ENCODE measurements around the gene DARS2. TPM values are rescaled to one million over a fixed set of nuclear protein-coding genes. Genes with fewer than 3 reads are reported as not detected.

DARS2 gene
- total RNA-seq, 1 donor from 2014 or later, result 21.1 TPM

DNA sequence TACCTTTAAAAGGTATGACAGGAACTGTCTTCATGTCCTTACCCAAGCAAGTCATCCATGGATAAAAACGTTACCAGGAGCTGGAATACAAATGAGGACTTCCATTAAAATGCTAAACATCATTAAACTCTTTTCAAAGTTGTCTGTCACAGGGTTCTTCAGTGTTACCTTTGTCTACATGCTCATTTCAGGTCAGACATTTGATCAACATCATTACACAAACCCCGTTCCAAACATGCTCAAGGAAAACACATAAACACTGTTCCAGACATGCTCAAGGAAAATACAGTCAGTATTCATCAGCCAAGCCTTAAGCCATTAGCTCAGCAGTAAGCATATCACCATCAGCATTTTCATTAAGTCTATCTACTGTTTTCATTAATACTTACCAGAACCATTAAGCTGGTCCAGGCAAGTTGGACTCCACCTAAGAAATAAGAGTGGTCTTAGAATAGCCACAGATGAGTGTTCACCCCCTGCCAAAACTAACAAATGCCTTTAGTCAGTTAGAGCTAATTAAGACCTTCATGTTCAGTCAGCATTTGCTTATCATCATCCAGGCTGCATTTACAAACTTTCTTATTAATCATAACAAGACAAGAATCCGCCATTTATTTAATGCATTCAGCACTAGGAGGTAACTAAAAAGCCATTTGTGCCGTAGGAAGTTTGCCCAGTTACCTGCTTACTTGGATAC, 41.1 kb downstream of the DARS2 start:
- DNase-seq (ENCODE audit: low spot score, unreplicated experiment), result no peak
- peaks cover 38% of the 10 kb centered on the region for H3K36me3 Mint-ChIP-seq (ENCODE audit: insufficient read depth)
- H3K4me1 Mint-ChIP-seq (ENCODE audit: low read depth), result peaks cover 31% of the 10 kb centered on the region
- no peaks in the 10 kb centered on the region for H3K9me3 Mint-ChIP-seq (ENCODE audit: low read depth)
- peak overlapping the region; percentile 99 for H3K4me3 Mint-ChIP-seq (ENCODE audit: low read depth)
- TF ChIP-seq, protein P1, sequence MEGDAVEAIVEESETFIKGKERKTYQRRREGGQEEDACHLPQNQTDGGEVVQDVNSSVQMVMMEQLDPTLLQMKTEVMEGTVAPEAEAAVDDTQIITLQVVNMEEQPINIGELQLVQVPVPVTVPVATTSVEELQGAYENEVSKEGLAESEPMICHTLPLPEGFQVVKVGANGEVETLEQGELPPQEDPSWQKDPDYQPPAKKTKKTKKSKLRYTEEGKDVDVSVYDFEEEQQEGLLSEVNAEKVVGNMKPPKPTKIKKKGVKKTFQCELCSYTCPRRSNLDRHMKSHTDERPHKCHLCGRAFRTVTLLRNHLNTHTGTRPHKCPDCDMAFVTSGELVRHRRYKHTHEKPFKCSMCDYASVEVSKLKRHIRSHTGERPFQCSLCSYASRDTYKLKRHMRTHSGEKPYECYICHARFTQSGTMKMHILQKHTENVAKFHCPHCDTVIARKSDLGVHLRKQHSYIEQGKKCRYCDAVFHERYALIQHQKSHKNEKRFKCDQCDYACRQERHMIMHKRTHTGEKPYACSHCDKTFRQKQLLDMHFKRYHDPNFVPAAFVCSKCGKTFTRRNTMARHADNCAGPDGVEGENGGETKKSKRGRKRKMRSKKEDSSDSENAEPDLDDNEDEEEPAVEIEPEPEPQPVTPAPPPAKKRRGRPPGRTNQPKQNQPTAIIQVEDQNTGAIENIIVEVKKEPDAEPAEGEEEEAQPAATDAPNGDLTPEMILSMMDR (IDR thresholded peaks at IDR 0.05; ENCODE audit: unreplicated experiment), result no peak
- H3K27me3 Mint-ChIP-seq, result no peaks in the 10 kb centered on the region
- H3K27ac Mint-ChIP-seq, result peak overlapping the region; percentile 100

- Mint-ChIP-seq H3K4me3 (ENCODE audit: low read depth) (peak overlapping the region; percentile 99), H3K9me3 (ENCODE audit: low read depth) (no peaks in the 10 kb centered on the region), H3K27ac (peak overlapping the region; percentile 100), H3K36me3 (ENCODE audit: insufficient read depth) (peaks cover 42% of the 10 kb centered on the region), H3K4me1 (ENCODE audit: low read depth) (peaks cover 34% of the 10 kb centered on the region), H3K27me3 (no peaks in the 10 kb centered on the region)
- TF ChIP-seq, protein P1 (IDR thresholded peaks at IDR 0.05; ENCODE audit: unreplicated experiment), result no peak
- DNase-seq (ENCODE audit: low spot score, unreplicated experiment), result no peak
Observed at GRCh38 chr1:173866413-173867115, 42.1 kb downstream of the DARS2 start.

- Mint-ChIP-seq H3K27ac (peak overlapping the region; percentile 100), H3K4me1 (ENCODE audit: low read depth) (peaks cover 35% of the 10 kb centered on the region), H3K27me3 (no peaks in the 10 kb centered on the region), H3K4me3 (ENCODE audit: low read depth) (peak overlapping the region; percentile 99), H3K36me3 (ENCODE audit: insufficient read depth) (peaks cover 40% of the 10 kb centered on the region), H3K9me3 (ENCODE audit: low read depth) (no peaks in the 10 kb centered on the region)
- no peak for DNase-seq (ENCODE audit: low spot score, unreplicated experiment)
- TF ChIP-seq, protein P1 (IDR thresholded peaks at IDR 0.05; ENCODE audit: unreplicated experiment), result no peak
Observed at GRCh38 chr1:173867141-173867752, 42.8 kb downstream of the DARS2 start.

- H3K27me3 Mint-ChIP-seq, result no peaks in the 10 kb centered on the region
- peaks cover 40% of the 10 kb centered on the region for H3K36me3 Mint-ChIP-seq (ENCODE audit: insufficient read depth)
Observed at GRCh38 chr1:173867753-173868265, 43.3 kb downstream of the DARS2 start, which contains the start of gene GAS5. GAS5 (minus strand) TSS chr1:173867989.

More at GRCh38 chr1:173867753-173868265, 43.3 kb downstream of the DARS2 start, which contains the start of gene GAS5:
- TF ChIP-seq, protein P1 (IDR thresholded peaks at IDR 0.05; ENCODE audit: unreplicated experiment), result no peak
- Mint-ChIP-seq H3K9me3 (ENCODE audit: low read depth) (no peaks in the 10 kb centered on the region), H3K27ac (peak within 1 kb of the TSS; percentile 100), H3K4me3 (ENCODE audit: low read depth) (peak within 1 kb of the TSS; percentile 99), H3K4me1 (ENCODE audit: low read depth) (peaks cover 35% of the 10 kb centered on the region)
- DNase-seq (ENCODE audit: low spot score, unreplicated experiment), result peak; percentile 97
